Activated naive CD4-positive, alpha-beta T cell treated with anti-CD3 and anti-CD28 coated beads for 36 hours (primary cell): ENCODE measurements around the gene SLC22A12. TPM values are rescaled to one million over a fixed set of nuclear protein-coding genes. Genes with fewer than 3 reads are reported as not detected.
"Not testable (repeated sequence)": the region's sequence is repeated elsewhere in the genome, so short reads cannot be mapped to it uniquely, and the experiment has no call there.

Source experiments
- CTCF ChIA-PET: fragments of 350-600 bp; sonication (Branson Sonifier 250); formaldehyde crosslinking; loops from one replicate; lab custom pipeline; 2021; ENCODE audit warnings: antibody characterized with exemption; lab: Charles Lee
- DNase-seq: peaks from one replicate; pipeline ENCODE4 v3.0.0-alpha.2; 2020
- H3K27ac Mint-ChIP-seq: one replicate; pipeline ENCODE4 v1.8.0; 2021; ENCODE audit warnings: mild to moderate bottlenecking, mixed read lengths
- H3K27me3 Mint-ChIP-seq: one replicate; pipeline ENCODE4 v1.8.0; 2021; ENCODE audit warnings: low read depth, mixed read lengths
- H3K36me3 Mint-ChIP-seq: one replicate; pipeline ENCODE4 v1.8.0; 2021; ENCODE audit warnings: low read depth, mixed read lengths
- H3K4me1 Mint-ChIP-seq: one replicate; pipeline ENCODE4 v1.8.0; 2021; ENCODE audit warnings: low read depth, mixed read lengths
- H3K4me3 Mint-ChIP-seq: one replicate; pipeline ENCODE4 v1.8.0; 2021; ENCODE audit warnings: mild to moderate bottlenecking, moderate library complexity, mixed read lengths
- H3K9me3 Mint-ChIP-seq: one replicate; pipeline ENCODE4 v1.8.0; 2021; ENCODE audit warnings: mixed read lengths
- intact Hi-C: fragments of 100-400 bp; cut with micrococcal nuclease; formaldehyde crosslinking; loops from one replicate; pipeline ENCODE4 v1.15.1; 2023
- total RNA-seq, 2 experiments: library from RNA; stranded (reverse); gene quantifications; one replicate each; pipeline ENCODE4 v1.2.3, GENCODE V29; 2021

Gene SLC22A12
- total RNA-seq, 2 experiments from 2014 or later: not detected

DNA sequence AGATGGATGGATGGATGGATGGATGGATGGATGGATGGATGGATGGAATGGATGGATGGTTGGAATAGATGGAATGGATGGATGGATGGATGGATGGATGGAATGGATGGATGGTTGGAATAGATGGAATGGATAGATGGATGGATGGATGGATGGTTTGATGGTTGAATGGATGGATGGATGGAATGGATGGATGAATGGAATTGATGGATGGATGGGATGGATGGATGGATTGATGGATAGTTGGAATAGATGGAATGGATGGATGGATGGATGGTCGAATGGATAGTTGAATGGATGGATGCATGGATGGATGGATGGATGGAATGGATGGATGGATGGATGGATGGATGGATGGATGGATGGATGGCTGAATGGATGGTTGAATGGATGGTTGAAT is 4.9 kb downstream of the SLC22A12 start:
- DNase-seq, H3K4me1 Mint-ChIP-seq, H3K9me3 Mint-ChIP-seq, CTCF ChIA-PET, H3K36me3 Mint-ChIP-seq, H3K27ac Mint-ChIP-seq, H3K4me3 Mint-ChIP-seq, H3K27me3 Mint-ChIP-seq, intact Hi-C loops: not testable (repeated sequence)

DNA sequence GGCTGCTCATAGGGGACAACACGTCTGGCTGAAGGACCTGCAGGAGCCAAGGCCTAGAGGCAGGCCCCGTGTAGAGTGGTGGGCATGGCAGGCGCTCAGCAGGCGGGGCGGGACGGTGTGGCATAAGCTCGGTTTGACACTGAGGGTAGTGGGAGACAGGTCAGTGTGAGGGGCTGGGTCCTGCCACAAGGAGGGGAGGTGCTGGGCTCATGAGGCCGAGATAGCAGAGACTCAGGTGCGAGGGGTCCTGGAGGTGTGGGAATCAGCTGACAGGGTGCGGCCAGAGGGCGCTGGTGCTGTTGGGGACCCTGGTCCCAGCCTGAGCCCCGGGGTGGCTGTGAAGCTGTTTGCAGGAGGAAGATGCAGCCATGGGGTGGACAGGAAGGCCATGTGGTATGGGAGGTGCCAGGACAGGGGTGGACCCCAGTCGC is 6.7 kb downstream of the SLC22A12 start:
- CTCF ChIA-PET: interaction anchor here (0.6 kb wide), 1 partner anchor 849 kb away, joined by 4 read pairs; no protein-coding TSS in a partner anchor
- H3K4me3 Mint-ChIP-seq: no peak overlapping the region
- intact Hi-C loops: no loop called here
- no peak for DNase-seq
- H3K4me1 Mint-ChIP-seq: no peaks in the 10 kb centered on the region
- no peak overlapping the region for H3K27ac Mint-ChIP-seq
- H3K9me3 Mint-ChIP-seq: no peaks in the 10 kb centered on the region
- no peaks in the 10 kb centered on the region for H3K36me3 Mint-ChIP-seq
- no peaks in the 10 kb centered on the region for H3K27me3 Mint-ChIP-seq

DNA sequence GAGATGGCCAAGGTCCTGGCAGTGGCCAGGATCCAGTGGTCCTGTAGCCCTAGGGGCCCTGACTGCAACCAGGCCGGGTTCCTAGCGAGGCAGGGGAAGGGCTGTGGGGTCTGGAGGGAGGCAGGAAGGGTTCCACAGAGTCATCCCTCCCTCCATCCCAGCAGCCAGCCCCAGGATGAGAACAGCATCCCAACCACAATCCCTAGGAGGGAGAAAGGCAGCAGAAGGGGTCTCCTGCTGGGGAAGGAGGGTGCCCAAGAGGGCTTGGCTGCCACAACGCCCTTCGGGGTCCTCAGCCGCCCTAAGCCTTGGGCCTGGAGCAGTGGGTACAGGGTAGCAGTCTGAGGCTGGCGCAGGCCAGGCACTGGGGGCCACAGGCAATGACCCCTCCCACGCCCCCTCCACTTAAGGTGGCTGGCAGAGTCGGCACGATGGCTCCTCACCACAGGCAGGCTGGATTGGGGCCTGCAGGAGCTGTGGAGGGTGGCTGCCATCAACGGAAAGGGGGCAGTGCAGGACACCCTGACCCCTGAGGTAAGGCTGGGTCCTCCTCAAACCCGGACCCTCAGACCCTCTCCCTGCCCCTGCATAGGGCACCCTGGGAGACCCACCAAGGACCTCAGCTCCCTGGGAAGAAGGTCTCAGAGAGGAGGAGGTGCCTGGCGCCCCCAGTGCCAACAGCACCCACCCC is 7.2 kb downstream of the SLC22A12 start:
- CTCF ChIA-PET: no interaction called here
- H3K27ac Mint-ChIP-seq: no peak overlapping the region
- no peaks in the 10 kb centered on the region for H3K36me3 Mint-ChIP-seq
- no peaks in the 10 kb centered on the region for H3K4me1 Mint-ChIP-seq
- no peak for DNase-seq
- no peaks in the 10 kb centered on the region for H3K9me3 Mint-ChIP-seq
- H3K4me3 Mint-ChIP-seq: no peak overlapping the region
- H3K27me3 Mint-ChIP-seq: no peaks in the 10 kb centered on the region
- intact Hi-C loops: no loop called here

DNA sequence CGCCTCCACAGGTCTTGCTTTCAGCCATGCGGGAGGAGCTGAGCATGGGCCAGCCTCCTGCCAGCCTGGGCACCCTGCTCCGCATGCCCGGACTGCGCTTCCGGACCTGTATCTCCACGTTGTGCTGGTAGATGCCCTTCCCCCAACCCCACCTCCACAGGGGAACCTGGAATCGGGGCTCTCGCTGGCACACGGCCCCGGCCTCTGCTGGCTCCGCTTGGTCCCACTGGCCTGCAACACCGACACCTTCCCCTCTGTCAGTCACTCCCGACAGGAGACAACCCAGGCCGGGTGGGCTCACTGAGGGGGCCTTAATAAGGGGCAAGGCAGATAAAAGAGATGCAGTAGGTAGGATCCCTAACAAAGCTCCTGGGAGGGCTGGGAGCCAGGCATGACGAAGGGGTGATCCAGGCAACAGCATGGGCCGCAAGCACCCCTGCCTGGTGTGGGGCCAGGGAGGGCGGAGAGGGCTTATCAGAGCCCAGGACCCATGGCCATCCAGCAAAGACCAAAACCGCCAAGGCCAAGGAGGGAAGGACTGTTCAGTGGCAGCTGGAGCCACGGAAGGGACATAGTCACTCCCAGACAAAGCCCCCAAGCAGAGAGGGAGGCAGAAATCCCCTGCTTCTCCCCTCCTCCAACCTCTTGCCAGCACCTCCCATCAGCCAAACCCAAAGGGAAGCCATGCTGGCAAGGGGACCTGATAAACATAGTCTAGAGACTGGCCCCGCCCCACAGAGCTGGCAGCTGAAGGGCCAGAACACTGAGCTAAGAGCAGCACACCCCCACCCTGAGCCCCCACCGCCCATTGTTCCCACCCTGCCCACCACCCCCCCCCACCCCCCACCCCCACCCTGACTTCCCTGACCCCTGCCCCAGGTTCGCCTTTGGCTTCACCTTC is 8.0 kb downstream of the SLC22A12 start:
- Mint-ChIP-seq H3K27me3 (no peaks in the 10 kb centered on the region), H3K27ac (no peak overlapping the region), H3K9me3 (no peaks in the 10 kb centered on the region), H3K36me3 (no peaks in the 10 kb centered on the region), H3K4me3 (no peak overlapping the region), H3K4me1 (no peaks in the 10 kb centered on the region)
- DNase-seq: no peak
- CTCF ChIA-PET: no interaction called here
- intact Hi-C loops: no loop called here

DNA sequence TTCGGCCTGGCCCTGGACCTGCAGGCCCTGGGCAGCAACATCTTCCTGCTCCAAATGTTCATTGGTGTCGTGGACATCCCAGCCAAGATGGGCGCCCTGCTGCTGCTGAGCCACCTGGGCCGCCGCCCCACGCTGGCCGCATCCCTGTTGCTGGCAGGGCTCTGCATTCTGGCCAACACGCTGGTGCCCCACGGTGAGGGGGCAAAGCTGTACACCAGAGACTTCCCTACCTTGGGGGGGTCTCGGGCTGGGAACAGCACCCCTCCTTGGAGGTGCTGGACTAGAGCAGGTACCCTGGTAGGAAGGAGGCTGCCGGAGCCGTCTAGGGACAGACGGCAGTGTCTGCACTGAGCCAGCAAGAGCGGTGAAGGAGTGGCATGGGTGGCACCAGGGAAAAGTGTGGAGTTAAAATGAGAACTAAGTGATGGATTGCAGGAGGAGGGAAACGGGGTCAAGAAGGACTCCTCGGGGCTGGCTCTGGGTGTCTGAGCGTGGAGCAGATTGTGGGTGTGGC is 8.7 kb downstream of the SLC22A12 start:
- H3K4me3 Mint-ChIP-seq: no peak overlapping the region
- H3K4me1 Mint-ChIP-seq: no peaks in the 10 kb centered on the region
- CTCF ChIA-PET: no interaction called here

DNA sequence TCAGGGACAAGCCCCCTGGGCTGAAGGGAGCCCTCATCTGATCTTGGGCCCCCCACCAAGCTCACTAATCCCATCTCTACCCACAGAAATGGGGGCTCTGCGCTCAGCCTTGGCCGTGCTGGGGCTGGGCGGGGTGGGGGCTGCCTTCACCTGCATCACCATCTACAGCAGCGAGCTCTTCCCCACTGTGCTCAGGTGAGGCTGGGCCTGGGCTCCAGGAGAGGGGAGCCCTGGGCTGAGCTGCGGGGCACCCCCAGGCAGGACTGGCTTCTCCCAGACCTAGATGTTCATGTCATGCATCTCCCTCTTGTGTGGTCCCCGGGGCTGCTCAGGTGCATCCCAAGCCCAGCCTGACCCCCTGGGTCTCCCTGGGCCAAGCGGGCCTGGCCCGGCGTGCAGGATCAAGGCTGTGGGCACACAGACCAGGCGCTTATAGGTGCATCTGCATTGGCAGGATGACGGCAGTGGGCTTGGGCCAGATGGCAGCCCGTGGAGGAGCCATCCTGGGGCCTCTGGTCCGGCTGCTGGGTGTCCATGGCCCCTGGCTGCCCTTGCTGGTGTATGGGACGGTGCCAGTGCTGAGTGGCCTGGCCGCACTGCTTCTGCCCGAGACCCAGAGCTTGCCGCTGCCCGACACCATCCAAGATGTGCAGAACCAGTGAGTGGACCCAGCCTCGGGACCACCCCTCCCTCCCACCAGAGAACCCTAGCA is 9.4 kb downstream of the SLC22A12 start:
- Mint-ChIP-seq H3K9me3 (no peaks in the 10 kb centered on the region), H3K27me3 (no peaks in the 10 kb centered on the region), H3K36me3 (no peaks in the 10 kb centered on the region), H3K4me1 (no peaks in the 10 kb centered on the region), H3K27ac (no peak overlapping the region), H3K4me3 (no peak overlapping the region)
- no peak for DNase-seq
- CTCF ChIA-PET: interaction anchor here (0.6 kb wide), 1 partner anchor 113 kb away, joined by 5 read pairs; no protein-coding TSS in a partner anchor
- intact Hi-C loops: no loop called here

More for the DNA sequence above, 8.7 kb downstream of the SLC22A12 start:
- intact Hi-C loops: no loop called here
- no peak for DNase-seq
- H3K9me3 Mint-ChIP-seq: no peaks in the 10 kb centered on the region
- H3K27me3 Mint-ChIP-seq: no peaks in the 10 kb centered on the region
- H3K36me3 Mint-ChIP-seq: no peaks in the 10 kb centered on the region
- no peak overlapping the region for H3K27ac Mint-ChIP-seq

DNA sequence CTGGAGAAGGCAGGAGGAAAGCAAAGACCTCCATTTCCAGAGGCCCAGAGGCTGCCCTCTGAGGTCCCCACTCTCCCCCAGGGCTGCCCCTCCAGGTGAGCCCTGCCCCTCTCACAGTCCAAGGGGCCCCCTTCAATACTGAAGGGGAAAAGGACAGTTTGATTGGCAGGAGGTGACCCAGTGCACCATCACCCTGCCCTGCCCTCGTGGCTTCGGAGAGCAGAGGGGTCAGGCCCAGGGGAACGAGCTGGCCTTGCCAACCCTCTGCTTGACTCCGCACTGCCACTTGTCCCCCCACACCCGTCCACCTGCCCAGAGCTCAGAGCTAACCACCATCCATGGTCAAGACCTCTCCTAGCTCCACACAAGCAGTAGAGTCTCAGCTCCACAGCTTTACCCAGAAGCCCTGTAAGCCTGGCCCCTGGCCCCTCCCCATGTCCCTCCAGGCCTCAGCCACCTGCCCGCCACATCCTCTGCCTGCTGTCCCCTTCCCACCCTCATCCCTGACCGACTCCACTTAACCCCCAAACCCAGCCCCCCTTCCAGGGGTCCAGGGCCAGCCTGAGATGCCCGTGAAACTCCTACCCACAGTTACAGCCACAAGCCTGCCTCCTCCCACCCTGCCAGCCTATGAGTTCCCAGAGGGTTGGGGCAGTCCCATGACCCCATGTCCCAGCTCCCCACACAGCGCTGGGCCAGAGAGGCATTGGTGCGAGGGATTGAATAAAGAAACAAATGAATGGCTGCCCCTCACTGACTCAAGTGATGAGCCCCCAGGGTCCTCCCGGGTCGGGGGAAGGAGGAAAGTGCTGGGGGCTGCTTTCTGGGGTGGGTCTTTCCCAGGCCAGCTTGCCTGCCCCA is 10.8 kb downstream of the SLC22A12 start:
- no peak for DNase-seq
- CTCF ChIA-PET: no interaction called here
- H3K4me1 Mint-ChIP-seq: no peaks in the 10 kb centered on the region
- no peaks in the 10 kb centered on the region for H3K36me3 Mint-ChIP-seq
- H3K9me3 Mint-ChIP-seq: no peaks in the 10 kb centered on the region
- intact Hi-C loops: no loop called here
- H3K27me3 Mint-ChIP-seq: no peaks in the 10 kb centered on the region
- H3K27ac Mint-ChIP-seq: no peak overlapping the region
- no peak overlapping the region for H3K4me3 Mint-ChIP-seq

DNA sequence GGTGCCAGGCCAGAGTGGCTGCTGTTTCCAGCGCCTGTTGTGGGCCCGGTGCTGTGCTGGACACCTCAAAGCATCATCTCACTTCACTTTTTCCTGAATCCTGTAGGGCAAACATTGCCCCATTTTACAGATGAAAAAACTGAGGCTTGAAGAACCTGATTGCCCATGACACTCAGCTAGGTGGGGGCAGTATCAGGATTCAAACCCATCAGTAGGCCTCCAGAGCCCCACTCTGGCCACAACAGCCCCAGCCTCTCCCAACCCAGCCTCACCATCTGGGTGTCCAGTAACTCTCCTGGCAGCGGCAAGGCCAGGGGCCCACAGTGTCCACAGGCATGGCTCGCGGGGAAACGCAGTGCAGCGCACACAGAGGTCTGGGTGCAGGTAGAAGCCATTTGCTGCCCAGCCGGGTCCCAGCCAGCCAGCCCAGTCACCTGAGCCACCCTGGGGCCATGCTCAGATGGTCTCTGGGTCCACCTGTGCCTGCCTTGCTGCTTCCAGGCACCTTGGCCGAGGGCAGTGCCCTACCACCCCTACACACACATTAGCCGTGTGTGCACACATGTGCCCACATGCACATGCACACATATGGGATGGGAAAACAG is 11.5 kb downstream of the SLC22A12 start:
- no peaks in the 10 kb centered on the region for H3K27me3 Mint-ChIP-seq
- H3K36me3 Mint-ChIP-seq: no peaks in the 10 kb centered on the region
- H3K4me1 Mint-ChIP-seq: no peaks in the 10 kb centered on the region
- H3K9me3 Mint-ChIP-seq: no peaks in the 10 kb centered on the region
- no peak overlapping the region for H3K4me3 Mint-ChIP-seq
- no peak overlapping the region for H3K27ac Mint-ChIP-seq
- DNase-seq: no peak
- CTCF ChIA-PET: no interaction called here
- intact Hi-C loops: no loop called here

DNA sequence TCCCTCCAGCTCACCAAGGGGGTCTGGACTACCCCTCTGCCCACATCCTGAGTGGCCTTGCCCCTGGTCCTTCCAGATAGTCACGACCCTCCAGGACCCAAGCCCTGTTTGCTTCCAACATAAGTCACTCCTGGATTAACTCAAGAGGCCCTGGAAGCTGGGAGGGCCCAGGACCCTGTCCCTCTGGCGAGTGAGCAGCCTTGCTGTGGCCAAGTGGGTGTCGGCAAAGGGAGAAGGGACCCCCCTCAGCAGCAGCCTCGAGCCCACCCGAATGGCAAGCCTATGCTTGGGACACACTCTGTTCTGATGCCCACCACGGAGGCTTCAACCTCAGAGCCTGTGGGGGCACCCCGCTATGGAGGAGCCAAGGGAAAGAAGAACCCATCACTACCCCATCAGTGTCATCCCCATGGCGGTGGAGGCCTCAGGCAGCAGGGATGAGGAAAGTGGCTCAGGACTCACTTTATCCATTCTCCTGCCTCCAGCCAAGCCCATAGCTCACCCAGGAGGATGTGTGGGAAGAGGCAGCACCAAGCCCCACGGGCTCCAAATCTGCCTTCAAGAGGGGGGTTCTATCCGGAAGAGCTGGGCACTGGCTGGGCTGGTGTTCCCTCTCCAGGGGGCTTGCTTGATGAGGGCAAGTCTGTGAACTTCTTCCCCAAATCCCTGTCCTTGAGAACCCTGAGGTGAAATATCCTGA is 12.5 kb downstream of the SLC22A12 start:
- H3K27me3 Mint-ChIP-seq: no peaks in the 10 kb centered on the region
- intact Hi-C loops: no loop called here
- no peaks in the 10 kb centered on the region for H3K4me1 Mint-ChIP-seq
- H3K27ac Mint-ChIP-seq: no peak overlapping the region
- no peaks in the 10 kb centered on the region for H3K9me3 Mint-ChIP-seq
- no peak overlapping the region for H3K4me3 Mint-ChIP-seq
- no peaks in the 10 kb centered on the region for H3K36me3 Mint-ChIP-seq
- DNase-seq: no peak
- CTCF ChIA-PET: no interaction called here

DNA sequence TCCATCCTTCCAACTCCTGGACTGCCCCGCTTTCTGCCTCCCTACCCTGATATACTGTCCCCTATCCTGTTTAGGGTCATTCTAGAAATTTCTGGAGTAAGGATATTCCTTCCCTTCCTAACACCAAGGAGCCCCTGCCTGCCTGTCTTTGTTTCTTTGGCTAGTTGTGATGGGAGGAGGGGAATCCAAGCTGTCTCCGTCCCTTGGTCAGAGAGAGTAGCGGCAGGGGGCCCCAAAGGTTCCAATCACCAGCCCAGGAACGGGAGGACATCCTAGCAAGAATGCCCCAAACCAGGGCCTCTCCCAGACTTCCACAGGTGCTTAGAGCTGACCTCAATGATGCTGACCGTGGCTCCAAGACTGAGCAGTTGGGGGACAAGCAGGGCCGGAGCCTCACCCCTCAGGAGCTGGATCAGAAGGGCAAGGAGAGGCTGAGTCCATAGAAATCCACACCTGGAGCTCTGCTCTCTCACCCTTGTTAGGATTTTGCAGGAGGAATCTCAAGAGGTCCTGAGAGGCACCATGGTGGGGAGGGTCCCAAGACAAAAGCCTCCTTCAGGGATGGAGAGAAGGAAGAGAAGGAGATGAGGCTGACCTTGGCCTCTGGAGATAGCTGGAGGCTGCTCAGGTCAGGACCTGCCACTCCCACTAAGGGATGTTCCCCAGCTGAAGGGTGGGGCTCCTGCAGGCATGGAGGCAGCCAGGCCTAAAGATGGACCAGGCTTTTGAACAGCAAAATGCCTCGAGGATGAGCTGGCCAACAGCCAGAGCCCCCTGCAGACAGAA is 13.6 kb downstream of the SLC22A12 start:
- intact Hi-C loops: no loop called here
- H3K9me3 Mint-ChIP-seq: no peaks in the 10 kb centered on the region
- H3K36me3 Mint-ChIP-seq: no peaks in the 10 kb centered on the region
- no peak overlapping the region for H3K27ac Mint-ChIP-seq
- H3K27me3 Mint-ChIP-seq: no peaks in the 10 kb centered on the region
- CTCF ChIA-PET: interaction anchor here (1.3 kb wide), 1 partner anchor 156 kb away, joined by 3 read pairs; no protein-coding TSS in a partner anchor
- H3K4me3 Mint-ChIP-seq: no peak overlapping the region
- H3K4me1 Mint-ChIP-seq: peaks cover 2% of the 10 kb centered on the region
- DNase-seq: no peak
